Cardiac muscle cell (in vitro differentiated cells and primary cell): ENCODE data around the gene ABHD16B. TPM values are rescaled to one million over a fixed set of nuclear protein-coding genes. Genes with fewer than 3 reads are reported as not detected.

Experiments
- DNase-seq, 2 donors: peaks; one replicate each; pipeline versions ENCODE4 v3.0.0 to v3.0.0-alpha.2; 2010 to 2017; ENCODE audit warnings: low read depth in 1 of 2, low spot score in 1 of 2
- H3K27ac ChIP-seq: fragments of 200-600 bp; sonication (generic); 2 replicates; pipeline ENCODE4 v1.5.1; 2016
- H3K27me3 ChIP-seq: fragments of 200-600 bp; sonication (generic); 2 replicates; pipeline ENCODE4 v1.6.0; 2016; ENCODE audit warnings: control low read depth
- H3K36me3 ChIP-seq: fragments of 200-600 bp; sonication (generic); 2 replicates; pipeline ENCODE4 v1.5.1; 2016; ENCODE audit warnings: control low read depth
- H3K4me1 ChIP-seq: fragments of 200-600 bp; sonication (generic); 2 replicates; pipeline ENCODE4 v1.8.1; 2017; ENCODE audit warnings: low read depth, mild to moderate bottlenecking, mixed run types
- H3K4me3 ChIP-seq: fragments of 200-600 bp; sonication (generic); 2 replicates; pipeline ENCODE4 v1.5.1; 2016; ENCODE audit warnings: mild to moderate bottlenecking
- H3K9me3 ChIP-seq: fragments of 200-600 bp; sonication (generic); 2 replicates; pipeline ENCODE4 v1.5.1; 2017; ENCODE audit warnings: low read depth, mild to moderate bottlenecking, control low read depth
- CTCF ChIP-seq: IDR thresholded peaks from 2 replicates; pipeline ENCODE4 v1.5.1; 2012; ENCODE audit warnings: low read depth, mild to moderate bottlenecking, low read length
- polyA plus RNA-seq: library from polyadenylated mRNA; unstranded; fragments of >200 nt; fragmentation: Nextera tagmentation; extraction: Ambion mirVana; gene quantifications from 2 replicates; pipeline ENCODE4 v1.2.1, GENCODE V29; 2016
- total RNA-seq: library from RNA; depleted of rRNA; stranded (reverse); fragments of >200 nt; gene quantifications from 2 replicates; pipeline ENCODE4 v1.2.3, GENCODE V29; 2016

The ABHD16B gene
- total and polyA plus RNA-seq, 2 experiments from 2014 or later: 3.4 TPM; not detected in 1

GRCh38 chr20:63859166-63859699 is 2.1 kb upstream of the ABHD16B start:
- H3K27me3 ChIP-seq: no peaks in the 10 kb centered on the region
- DNase-seq: no peak
- peaks cover 45% of the 10 kb centered on the region for H3K4me1 ChIP-seq
- H3K36me3 ChIP-seq: no peaks in the 10 kb centered on the region
- no peaks in the 10 kb centered on the region for H3K9me3 ChIP-seq
- no peak overlapping the region for H3K4me3 ChIP-seq
- TF ChIP-seq CTCF: no peak
- H3K27ac ChIP-seq: peak overlapping the region; percentile 92

- peaks cover 33% of the 10 kb centered on the region for H3K4me1 ChIP-seq
- DNase-seq: no peak
- no peaks in the 10 kb centered on the region for H3K9me3 ChIP-seq
- no peaks in the 10 kb centered on the region for H3K27me3 ChIP-seq
- TF ChIP-seq CTCF: no peak
- H3K27ac ChIP-seq: no peak overlapping the region
- H3K36me3 ChIP-seq: no peaks in the 10 kb centered on the region
- no peak overlapping the region for H3K4me3 ChIP-seq
Observed at GRCh38 chr20:63860325-63861051, 810 bp upstream of the ABHD16B start.

GRCh38 chr20:63861981-63862901 is 943 bp downstream of the ABHD16B start:
- H3K27ac ChIP-seq: no peak overlapping the region
- no peaks in the 10 kb centered on the region for H3K36me3 ChIP-seq
- no peak for TF ChIP-seq CTCF
- peaks cover 27% of the 10 kb centered on the region for H3K4me1 ChIP-seq
- no peak overlapping the region for H3K4me3 ChIP-seq
- no peaks in the 10 kb centered on the region for H3K27me3 ChIP-seq
- no peaks in the 10 kb centered on the region for H3K9me3 ChIP-seq
- DNase-seq: no peak

- H3K27ac ChIP-seq: peak overlapping the region; percentile 62
Observed at GRCh38 chr20:63863021-63863797, 1.9 kb downstream of the ABHD16B start.

More at GRCh38 chr20:63863021-63863797, 1.9 kb downstream of the ABHD16B start:
- H3K4me3 ChIP-seq: no peak overlapping the region
- no peaks in the 10 kb centered on the region for H3K36me3 ChIP-seq
- no peak for DNase-seq
- H3K9me3 ChIP-seq: no peaks in the 10 kb centered on the region
- peaks cover 20% of the 10 kb centered on the region for H3K4me1 ChIP-seq
- no peak for TF ChIP-seq CTCF
- no peaks in the 10 kb centered on the region for H3K27me3 ChIP-seq
